Activated CD4-positive, alpha-beta T cell treated with anti-CD3 and anti-CD28 coated beads for 24 hours (primary cell): ENCODE data around the gene PCDHA4.
"Not testable (repeated sequence)": the region's sequence is repeated elsewhere in the genome, so short reads cannot be mapped to it uniquely, and the experiment has no call there.

ENCODE experiments used
- DNase-seq, 2 donors: peaks; one replicate each; pipeline ENCODE4 v3.0.0-alpha.2; 2020; ENCODE audit warnings: low read depth in 2 of 2

PCDHA4 gene

GRCh38 chr5:140821375-140822280 is 14.8 kb downstream of the PCDHA4 start, which contains the start of gene PCDHA5:
PCDHA5 (plus strand) TSS chr5:140821613.
- no peak for DNase-seq

- DNase-seq: no peak
These were observed 15.4 kb downstream of the PCDHA4 start for GRCh38 chr5:140822281-140822629.

DNA sequence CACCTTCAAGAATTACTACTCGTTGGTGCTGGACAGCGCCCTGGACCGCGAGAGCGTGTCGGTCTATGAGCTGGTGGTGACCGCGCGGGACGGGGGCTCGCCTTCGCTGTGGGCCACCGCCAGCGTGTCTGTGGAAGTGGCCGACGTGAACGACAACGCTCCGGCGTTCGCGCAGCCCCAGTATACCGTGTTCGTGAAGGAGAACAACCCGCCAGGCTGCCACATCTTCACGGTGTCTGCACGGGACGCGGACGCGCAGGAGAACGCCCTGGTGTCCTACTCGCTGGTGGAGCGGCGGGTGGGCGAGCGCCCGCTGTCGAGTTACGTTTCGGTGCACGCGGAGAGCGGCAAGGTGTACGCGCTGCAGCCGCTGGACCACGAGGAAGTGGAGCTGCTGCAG is 16.1 kb downstream of the PCDHA4 start:
- not testable (repeated sequence) for DNase-seq

DNA sequence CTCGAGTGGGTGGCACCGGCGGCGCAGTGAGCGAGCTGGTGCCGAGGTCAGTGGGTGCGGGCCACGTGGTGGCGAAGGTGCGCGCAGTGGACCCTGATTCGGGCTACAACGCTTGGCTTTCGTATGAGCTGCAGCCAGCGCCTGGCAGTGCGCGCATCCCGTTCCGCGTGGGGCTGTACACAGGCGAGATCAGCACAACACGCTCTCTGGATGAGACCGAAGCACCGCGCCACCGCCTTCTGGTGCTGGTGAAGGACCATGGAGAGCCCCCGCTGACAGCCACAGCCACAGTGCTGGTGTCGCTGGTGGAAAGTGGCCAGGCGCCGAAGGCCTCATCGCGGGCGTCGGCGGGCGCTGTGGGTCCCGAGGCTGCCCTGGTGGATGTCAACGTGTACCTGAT is 16.6 kb downstream of the PCDHA4 start:
- DNase-seq: no peak

- no peak for DNase-seq
These were observed 21.0 kb downstream of the PCDHA4 start, which contains the start of gene PCDHA6 for GRCh38 chr5:140827704-140828361. PCDHA6 (plus strand) TSS chr5:140827960; CDS start chr5:140828092, 132 bp downstream.

DNA sequence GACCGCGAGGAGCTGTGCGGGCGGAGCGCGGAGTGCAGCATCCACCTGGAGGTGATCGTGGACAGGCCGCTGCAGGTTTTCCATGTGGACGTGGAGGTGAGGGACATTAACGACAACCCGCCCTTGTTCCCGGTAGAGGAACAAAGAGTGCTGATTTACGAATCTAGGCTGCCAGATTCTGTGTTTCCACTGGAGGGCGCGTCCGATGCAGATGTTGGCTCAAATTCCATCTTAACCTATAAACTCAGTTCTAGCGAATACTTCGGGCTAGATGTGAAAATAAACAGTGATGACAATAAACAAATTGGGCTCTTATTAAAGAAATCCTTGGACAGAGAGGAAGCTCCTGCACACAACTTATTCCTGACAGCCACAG is 21.5 kb downstream of the PCDHA4 start:
- DNase-seq: no peak

DNA sequence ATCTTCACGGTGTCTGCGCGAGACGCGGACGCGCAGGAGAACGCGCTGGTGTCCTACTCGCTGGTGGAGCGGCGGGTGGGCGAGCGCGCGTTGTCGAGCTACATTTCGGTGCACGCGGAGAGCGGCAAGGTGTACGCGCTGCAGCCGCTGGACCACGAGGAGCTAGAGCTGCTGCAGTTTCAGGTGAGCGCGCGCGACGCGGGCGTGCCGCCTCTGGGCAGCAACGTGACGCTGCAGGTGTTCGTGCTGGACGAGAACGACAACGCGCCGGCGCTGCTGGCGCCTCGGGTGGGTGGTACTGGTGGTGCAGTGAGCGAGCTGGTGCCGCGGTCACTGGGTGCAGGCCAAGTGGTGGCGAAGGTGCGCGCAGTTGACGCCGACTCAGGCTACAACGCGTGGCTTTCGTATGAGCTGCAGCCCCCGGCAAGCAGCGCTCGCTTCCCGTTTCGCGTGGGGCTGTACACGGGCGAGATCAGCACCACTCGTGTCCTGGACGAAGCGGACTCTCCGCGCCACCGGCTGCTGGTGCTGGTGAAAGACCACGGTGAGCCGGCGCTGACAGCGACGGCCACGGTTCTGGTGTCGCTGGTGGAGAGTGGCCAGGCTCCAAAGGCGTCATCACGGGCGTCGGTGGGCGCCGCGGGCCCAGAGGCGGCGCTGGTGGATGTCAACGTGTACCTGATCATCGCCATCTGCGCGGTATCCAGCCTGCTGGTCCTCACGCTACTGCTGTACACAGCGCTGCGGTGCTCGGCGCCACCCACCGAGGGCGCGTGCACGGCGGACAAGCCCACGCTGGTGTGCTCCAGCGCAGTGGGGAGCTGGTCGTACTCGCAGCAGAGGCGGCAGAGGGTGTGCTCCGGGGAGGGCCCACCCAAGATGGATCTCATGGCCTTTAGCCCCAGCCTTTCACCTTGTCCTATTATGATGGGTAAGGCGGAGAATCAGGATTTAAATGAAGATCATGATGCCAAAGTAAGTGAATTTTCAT is 22.9 kb downstream of the PCDHA4 start:
- not testable (repeated sequence) for DNase-seq

- no peak for DNase-seq
These were observed 27.1 kb downstream of the PCDHA4 start, which contains the start of gene PCDHA7 for GRCh38 chr5:140833993-140834392. PCDHA7 (plus strand) TSS chr5:140834269; CDS start chr5:140834384, 115 bp downstream.

GRCh38 chr5:140834439-140835008 is 27.7 kb downstream of the PCDHA4 start:
- not testable (repeated sequence) for DNase-seq

GRCh38 chr5:140835622-140836510 is 29.0 kb downstream of the PCDHA4 start:
- DNase-seq: no peak

GRCh38 chr5:140840978-140841962 is 34.4 kb downstream of the PCDHA4 start, which contains the start of gene PCDHA8:
PCDHA8 (plus strand) TSS chr5:140841187; CDS start chr5:140841322, 135 bp downstream.
- DNase-seq: no peak

DNA sequence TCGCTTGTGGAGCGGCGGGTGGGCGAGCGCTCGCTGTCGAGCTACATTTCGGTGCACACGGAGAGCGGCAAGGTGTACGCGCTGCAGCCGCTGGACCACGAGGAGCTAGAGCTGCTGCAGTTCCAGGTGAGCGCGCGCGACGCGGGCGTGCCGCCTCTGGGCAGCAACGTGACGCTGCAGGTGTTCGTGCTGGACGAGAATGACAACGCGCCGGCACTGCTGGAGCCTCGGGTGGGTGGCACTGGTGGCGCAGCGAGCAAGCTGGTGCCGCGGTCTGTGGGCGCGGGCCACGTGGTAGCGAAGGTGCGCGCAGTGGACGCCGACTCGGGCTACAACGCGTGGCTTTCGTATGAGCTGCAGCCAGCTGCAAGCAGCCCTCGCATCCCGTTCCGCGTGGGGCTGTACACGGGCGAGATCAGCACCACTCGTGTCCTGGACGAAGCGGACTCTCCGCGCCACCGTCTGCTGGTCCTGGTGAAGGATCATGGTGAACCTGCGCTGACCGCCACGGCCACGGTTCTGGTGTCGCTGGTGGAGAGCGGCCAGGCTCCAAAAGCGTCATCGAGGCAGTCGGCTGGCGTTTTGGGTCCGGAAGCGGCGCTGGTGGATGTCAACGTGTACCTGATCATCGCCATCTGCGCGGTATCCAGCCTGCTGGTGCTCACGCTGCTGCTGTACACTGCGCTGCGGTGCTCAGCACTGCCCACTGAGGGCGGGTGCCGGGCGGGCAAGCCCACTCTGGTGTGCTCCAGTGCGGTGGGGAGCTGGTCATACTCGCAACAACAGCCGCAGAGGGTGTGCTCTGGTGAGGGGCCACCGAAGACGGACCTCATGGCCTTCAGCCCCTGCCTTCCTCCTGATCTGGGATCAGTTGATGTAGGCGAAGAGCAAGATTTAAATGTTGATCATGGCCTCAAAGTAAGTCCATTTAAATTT is 36.2 kb downstream of the PCDHA4 start:
- no peak for DNase-seq

GRCh38 chr5:140848139-140849102 is 41.6 kb downstream of the PCDHA4 start, which contains the start of gene PCDHA9:
PCDHA9 (plus strand) TSS chr5:140848382; CDS start chr5:140848496, 114 bp downstream.
- DNase-seq: not testable (repeated sequence)

DNA sequence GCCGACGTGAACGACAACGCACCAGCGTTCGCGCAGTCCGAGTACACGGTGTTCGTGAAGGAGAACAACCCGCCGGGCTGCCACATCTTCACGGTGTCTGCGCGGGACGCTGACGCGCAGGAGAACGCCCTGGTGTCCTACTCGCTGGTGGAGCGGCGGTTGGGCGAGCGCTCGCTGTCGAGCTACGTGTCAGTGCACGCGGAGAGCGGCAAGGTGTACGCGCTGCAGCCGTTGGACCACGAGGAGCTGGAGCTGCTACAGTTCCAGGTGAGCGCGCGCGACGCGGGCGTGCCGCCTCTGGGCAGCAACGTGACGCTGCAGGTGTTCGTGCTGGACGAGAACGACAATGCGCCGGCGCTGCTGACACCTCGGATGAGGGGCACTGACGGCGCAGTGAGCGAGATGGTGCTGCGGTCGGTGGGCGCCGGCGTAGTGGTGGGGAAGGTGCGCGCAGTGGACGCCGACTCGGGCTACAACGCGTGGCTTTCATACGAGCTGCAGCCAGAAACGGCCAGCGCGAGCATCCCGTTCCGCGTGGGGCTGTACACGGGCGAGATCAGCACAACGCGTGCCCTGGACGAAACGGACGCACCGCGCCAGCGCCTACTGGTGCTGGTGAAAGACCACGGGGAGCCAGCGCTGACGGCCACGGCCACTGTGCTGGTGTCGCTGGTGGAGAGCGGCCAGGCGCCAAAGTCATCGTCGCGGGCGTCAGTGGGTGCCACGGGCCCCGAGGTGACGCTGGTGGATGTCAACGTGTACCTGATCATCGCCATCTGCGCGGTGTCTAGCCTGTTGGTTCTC is 43.2 kb downstream of the PCDHA4 start:
- DNase-seq: not testable (repeated sequence)
